ENCODE data around the gene C5AR2. TPM values are rescaled to one million over a fixed set of nuclear protein-coding genes. Genes with fewer than 3 reads are reported as not detected.
"Not testable (repeated sequence)": the region's sequence is repeated elsewhere in the genome, so short reads cannot be mapped to it uniquely, and the experiment has no call there.

Gene C5AR2
- total RNA-seq, 2 experiments from 2014 or later: 0.25 to 0.37 TPM

DNA sequence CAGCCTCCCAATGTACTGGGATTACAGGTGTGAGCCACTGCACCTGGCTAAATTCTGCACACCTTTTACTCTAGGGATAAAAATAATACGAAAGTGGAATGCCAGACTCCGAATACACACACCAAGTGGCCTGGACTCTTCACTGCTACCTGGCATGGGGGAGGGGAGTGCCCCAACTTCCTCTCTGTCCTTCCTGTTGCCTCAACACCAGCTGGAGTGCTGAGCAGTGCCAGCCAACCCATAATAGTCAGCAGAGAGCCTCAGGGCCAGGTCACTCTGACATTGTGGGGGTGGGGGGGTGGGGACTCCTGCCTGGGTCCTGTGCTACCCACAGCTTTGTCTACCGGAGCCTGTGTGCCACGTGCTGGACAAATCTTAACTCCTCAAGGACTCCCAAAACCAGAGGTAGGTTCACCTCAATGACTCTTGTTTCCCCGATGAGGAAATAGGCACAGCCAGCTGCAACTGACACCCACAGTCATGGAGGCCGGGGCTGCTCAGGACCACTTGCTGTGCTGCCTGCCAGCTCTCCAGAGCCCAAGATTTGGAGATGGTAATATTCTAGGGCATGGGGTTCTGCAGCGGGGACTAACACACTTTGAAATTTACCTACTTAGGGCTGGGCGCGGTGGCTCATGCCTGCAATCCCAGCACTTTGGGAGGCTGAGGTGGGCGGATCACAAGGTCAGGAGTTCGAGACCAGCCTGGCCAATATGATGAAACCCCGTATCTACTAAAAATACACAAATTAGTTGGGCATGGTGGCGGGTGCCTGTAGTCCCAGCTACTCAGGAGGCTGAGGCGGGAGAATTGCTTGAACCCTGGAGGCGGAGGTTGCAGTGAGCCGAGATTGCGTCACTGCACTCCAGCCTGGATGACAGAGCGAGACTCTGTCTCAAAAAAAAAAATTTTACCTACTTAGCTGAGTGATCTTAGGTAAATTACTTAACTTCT is 5.1 kb downstream of the C5AR2 start:
- CTCF ChIA-PET: interaction anchor here (4.0 kb wide), 1 partner anchor 12 kb away, joined by 21 read pairs; the partner anchor contains the start of gene DHX34
- H3K4me3 Mint-ChIP-seq; H3K9me3 Mint-ChIP-seq; POLR2A ChIA-PET; H3K27me3 Mint-ChIP-seq; H3K36me3 Mint-ChIP-seq (ENCODE audit: low read depth): not testable (repeated sequence)
- peak; percentile 19 for DNase-seq
- Mint-ChIP-seq H3K27ac (peak overlapping the region; percentile 77), H3K4me1 (peaks cover 12% of the 10 kb centered on the region)

DNA sequence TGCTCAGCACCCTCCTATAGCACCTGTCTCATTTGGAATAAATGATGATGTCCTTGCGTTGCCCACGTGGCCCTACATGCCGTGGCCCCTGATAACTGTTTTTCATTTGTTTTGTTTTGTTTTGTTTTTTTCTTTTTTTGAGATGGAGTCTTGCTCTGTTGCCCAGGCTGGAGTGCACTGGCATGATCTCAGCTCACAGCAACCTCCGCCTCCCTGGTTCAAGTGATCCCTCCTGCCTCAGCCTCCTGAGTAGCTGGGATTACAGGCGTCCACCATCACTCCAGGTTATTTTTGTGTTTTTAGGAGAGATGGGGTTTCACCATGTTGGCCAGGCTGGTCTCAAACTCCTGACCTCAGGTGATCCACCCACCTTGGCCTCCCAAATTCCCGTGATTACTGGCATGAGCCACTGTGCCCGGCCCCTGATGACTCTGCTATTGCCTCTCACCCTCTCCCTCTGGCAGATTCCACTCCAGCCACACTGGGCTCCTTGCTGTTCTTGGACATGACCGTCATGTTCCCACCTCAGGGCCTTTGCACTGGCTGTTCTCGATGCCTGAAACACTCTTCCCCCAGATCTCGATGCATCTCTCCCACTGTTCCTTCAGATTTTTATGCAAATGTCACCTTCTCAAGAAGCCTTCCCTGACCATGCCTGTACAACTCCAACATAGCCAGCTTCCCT is 7.4 kb downstream of the C5AR2 start:
- no peak overlapping the region for H3K4me3 Mint-ChIP-seq
- DNase-seq: no peak
- no peaks in the 10 kb centered on the region for H3K36me3 Mint-ChIP-seq (ENCODE audit: low read depth)
- no peak overlapping the region for H3K27ac Mint-ChIP-seq
- CTCF ChIA-PET: interaction anchor here (4.0 kb wide), 1 partner anchor 9 kb away, joined by 21 read pairs; the partner anchor contains the start of gene DHX34
- H3K9me3 Mint-ChIP-seq: no peaks in the 10 kb centered on the region
- no peaks in the 10 kb centered on the region for H3K27me3 Mint-ChIP-seq
- POLR2A ChIA-PET: no interaction called here
- peaks cover 12% of the 10 kb centered on the region for H3K4me1 Mint-ChIP-seq

DNA sequence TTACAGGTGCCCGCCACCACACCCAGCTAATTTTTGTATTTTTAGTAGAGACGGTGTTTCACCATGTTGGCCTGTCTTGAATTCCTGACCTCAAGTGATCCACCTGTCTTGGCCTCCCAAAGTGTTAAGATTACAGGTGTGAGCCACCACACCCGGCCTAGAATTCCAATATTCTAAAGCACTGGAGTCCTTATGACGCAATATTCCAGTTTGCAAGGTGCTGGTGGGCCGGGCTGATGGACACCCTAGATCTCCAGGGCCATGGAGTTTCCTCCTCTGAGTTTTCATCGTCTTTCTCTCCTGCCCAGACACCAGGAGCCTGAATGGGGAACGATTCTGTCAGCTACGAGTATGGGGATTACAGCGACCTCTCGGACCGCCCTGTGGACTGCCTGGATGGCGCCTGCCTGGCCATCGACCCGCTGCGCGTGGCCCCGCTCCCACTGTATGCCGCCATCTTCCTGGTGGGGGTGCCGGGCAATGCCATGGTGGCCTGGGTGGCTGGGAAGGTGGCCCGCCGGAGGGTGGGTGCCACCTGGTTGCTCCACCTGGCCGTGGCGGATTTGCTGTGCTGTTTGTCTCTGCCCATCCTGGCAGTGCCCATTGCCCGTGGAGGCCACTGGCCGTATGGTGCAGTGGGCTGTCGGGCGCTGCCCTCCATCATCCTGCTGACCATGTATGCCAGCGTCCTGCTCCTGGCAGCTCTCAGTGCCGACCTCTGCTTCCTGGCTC is 8.7 kb downstream of the C5AR2 start:
- DNase-seq: no peak
- Mint-ChIP-seq H3K9me3 (no peaks in the 10 kb centered on the region), H3K36me3 (ENCODE audit: low read depth) (no peaks in the 10 kb centered on the region), H3K27me3 (no peaks in the 10 kb centered on the region), H3K4me1 (peaks cover 12% of the 10 kb centered on the region), H3K4me3 (no peak overlapping the region), H3K27ac (no peak overlapping the region)
- POLR2A ChIA-PET: no interaction called here
- CTCF ChIA-PET: interaction anchor here (0.6 to 4.0 kb wide), 2 partner anchors 8 to 425 kb away, joined by 4 to 21 read pairs; partner anchors contain the start of gene DHX34

DNA sequence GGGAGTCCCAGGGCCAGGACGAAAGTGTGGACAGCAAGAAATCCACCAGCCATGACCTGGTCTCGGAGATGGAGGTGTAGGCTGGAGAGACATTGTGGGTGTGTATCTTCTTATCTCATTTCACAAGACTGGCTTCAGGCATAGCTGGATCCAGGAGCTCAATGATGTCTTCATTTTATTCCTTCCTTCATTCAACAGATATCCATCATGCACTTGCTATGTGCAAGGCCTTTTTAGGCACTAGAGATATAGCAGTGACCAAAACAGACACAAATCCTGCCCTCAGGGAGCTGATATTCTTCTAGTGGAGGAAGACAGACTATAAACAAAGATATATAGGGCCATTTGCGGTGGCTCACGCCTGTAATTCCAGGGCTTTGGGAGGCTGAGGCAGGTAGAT is 9.8 kb downstream of the C5AR2 start:
- Mint-ChIP-seq H3K36me3 (ENCODE audit: low read depth) (no peaks in the 10 kb centered on the region), H3K4me3 (no peak overlapping the region), H3K27me3 (no peaks in the 10 kb centered on the region), H3K9me3 (no peaks in the 10 kb centered on the region), H3K4me1 (peaks cover 4% of the 10 kb centered on the region), H3K27ac (no peak overlapping the region)
- no peak for DNase-seq
- CTCF ChIA-PET: no interaction called here
- POLR2A ChIA-PET: no interaction called here

DNA sequence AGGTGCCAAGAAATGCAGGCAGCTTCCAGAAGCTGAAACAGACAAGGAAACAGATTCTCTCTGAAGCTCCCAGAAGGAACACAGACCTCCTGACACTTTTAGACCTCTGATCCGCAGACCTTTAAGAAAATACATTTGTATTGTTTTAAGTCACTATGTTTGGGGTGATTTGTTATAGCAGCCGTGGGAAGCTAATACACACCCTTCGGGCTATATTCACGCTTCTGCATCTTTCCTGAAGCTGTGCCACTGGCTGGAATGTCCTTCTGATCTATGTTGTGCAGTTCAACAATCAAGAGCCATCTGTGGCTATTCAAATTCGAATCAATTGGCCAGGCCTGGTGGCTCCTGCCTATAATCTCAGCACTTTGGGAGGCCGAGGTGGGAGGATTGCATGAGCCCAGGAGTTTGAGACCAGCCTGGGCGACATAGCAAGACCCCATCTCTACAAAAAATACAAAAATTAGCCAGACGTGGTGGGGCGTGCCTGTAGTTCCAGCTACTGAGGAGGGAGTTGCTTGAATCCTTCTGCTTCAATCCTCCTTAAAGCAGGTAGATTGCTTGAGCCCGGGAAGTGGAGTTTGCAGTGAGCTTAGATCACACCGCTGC is 11.3 kb downstream of the C5AR2 start:
- ChIA-PET CTCF (interaction anchor here (0.7 to 1.1 kb wide), 2 partner anchors 370 to 1094 kb away, joined by 3 read pairs; partner anchors contain the start of gene EHD2), POLR2A (no interaction called here)
- no peak overlapping the region for H3K4me3 Mint-ChIP-seq
- no peaks in the 10 kb centered on the region for H3K4me1 Mint-ChIP-seq
- no peak for DNase-seq
- H3K27ac Mint-ChIP-seq: no peak overlapping the region
- no peaks in the 10 kb centered on the region for H3K27me3 Mint-ChIP-seq
- H3K36me3 Mint-ChIP-seq (ENCODE audit: low read depth): no peaks in the 10 kb centered on the region
- no peaks in the 10 kb centered on the region for H3K9me3 Mint-ChIP-seq

DNA sequence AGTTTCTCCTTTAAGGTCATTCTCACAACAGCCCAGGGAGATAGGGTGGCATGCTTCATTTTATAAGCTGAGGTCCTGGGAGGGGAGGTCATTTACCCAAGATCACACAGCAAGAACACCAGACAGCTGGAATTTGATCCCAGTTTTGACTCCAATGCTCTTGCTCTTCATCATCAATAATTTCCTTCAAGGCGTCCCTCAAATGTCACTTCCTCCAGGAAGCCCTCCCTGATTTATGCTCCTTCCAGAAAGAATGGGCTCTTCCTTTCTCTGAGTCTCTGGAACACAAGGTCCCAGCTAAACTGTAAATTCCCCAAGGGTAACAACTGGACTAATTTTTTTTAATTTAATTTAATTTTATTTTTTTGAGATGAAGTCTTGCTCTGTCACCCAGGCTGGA is 12.4 kb downstream of the C5AR2 start:
- POLR2A ChIA-PET: no interaction called here
- Mint-ChIP-seq H3K9me3 (no peaks in the 10 kb centered on the region), H3K27ac (no peak overlapping the region), H3K27me3 (no peaks in the 10 kb centered on the region), H3K4me3 (no peak overlapping the region), H3K36me3 (ENCODE audit: low read depth) (no peaks in the 10 kb centered on the region), H3K4me1 (peaks cover 10% of the 10 kb centered on the region)
- CTCF ChIA-PET: interaction anchor here (1.2 kb wide), 1 partner anchor 97 kb away, joined by 3 read pairs; no protein-coding TSS in a partner anchor
- DNase-seq: no peak

DNA sequence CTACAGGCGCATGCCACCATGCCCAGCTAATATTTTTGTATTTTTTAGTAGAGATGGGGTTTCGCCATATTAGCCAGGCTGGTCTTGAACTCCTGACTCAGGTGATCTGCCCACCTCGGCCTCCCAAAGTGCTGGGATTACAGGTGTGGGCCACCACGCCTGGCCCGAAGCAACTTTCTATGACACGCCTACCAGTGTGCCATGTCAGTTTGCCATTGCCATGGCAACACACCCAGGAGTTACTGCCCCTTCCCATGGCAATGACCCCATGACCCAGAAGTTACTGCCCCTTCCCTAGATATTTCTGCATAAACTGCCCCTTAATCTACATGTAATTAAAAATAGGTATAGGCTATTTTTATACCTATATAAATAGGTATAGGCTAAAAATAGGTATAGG is 14.0 kb downstream of the C5AR2 start:
- CTCF ChIA-PET; H3K27ac Mint-ChIP-seq; H3K36me3 Mint-ChIP-seq (ENCODE audit: low read depth): not testable (repeated sequence)

DNA sequence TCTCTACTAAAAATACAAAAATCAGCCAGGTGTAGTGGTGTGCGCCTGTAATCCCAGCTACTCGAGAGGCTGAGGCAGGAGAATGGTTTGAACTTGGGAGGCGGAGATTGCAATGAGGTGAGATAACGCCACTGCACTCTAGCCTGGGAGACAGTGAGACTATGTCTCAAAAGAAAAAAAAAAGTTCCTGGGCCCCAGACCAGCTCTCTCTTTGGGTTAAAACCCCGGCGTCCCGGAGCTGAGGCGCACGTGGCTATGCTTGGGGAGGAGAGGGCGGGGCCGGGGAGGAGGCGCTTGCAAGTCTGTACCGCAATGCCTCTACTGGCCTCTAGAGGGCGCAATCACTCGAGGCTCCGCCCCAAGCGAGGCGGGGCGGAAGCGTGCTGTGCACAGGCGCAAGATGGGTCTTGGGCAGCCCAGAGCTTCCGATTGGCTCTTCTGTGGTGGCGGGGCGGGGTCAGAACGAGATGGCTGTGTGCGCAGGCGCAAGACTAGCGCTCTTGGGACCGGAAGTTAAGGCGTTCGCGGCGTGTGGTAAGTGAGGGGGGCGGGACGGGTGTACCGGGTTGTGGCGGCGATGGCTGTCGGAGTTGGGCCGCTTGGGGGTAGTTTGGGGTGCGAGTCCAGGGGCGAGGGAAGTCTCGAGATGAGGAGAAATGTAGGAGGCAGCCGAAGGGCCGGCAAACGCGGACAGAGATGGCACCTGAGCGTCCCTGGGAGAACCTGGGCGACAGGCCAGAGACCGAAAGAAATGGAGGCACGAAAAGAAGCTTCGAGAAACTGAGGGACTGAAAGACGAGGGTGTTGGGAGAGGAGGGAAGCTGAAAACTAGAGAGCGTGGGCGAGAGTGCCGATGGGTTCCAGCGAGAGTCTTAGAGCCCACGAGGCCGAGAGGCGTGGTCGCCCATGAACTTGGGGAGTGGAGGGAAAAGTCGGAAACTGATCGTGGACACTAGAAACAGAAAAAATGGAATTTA is 17.1 kb downstream of the C5AR2 start, which contains the start of gene DHX34:
DHX34 (plus strand) TSS at position 497 of the 977 bp plus-strand sequence. CDS start 3,716 bp downstream, outside the sequence.
- Mint-ChIP-seq H3K27me3 (no peaks in the 10 kb centered on the region), H3K4me1 (peaks cover 31% of the 10 kb centered on the region), H3K9me3 (no peaks in the 10 kb centered on the region), H3K36me3 (ENCODE audit: low read depth) (peaks cover 12% of the 10 kb centered on the region), H3K4me3 (peak within 1 kb of the TSS; percentile 87), H3K27ac (peak within 1 kb of the TSS; percentile 84)
- ChIA-PET CTCF (interaction anchor here (0.6 to 2.1 kb wide), 37 partner anchors 11 to 751 kb away, joined by 3 to 27 read pairs (median 4); partner anchors contain the start of genes CCDC9, EHD2, INAFM1 and KPTN), POLR2A (interaction anchor here (0.6 to 0.7 kb wide), 3 partner anchors 9 to 261 kb away, joined by 3 to 6 read pairs (median 4); no protein-coding TSS in a partner anchor)
- peak; percentile 99 for DNase-seq

More for the DNA sequence above, 14.0 kb downstream of the C5AR2 start:
- DNase-seq, H3K27me3 Mint-ChIP-seq, POLR2A ChIA-PET, H3K9me3 Mint-ChIP-seq, H3K4me3 Mint-ChIP-seq: not testable (repeated sequence)
- H3K4me1 Mint-ChIP-seq: peaks cover 21% of the 10 kb centered on the region

DNA sequence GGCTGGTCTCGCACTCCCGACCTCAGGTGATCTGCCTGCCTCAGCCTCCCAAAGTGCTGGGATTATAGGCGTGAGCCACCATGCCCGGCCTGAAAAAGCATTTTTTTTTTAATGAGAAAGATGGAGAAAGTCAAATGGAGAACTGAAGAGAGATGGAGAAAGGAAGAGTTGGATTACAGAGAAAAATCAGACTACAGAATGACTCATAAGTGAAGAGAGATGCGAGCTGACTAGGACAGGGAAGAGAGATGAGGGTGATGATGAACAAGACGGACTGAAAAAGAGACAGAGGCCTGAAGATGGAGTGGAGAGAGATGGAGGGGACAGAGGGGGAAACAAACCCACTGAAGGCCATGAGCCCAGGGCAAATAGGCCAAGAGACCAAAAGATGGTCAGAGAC is 18.7 kb downstream of the C5AR2 start:
- Mint-ChIP-seq H3K27ac (no peak overlapping the region), H3K9me3 (no peaks in the 10 kb centered on the region), H3K36me3 (ENCODE audit: low read depth) (peaks cover 20% of the 10 kb centered on the region), H3K27me3 (no peaks in the 10 kb centered on the region), H3K4me3 (peak overlapping the region; percentile 30), H3K4me1 (peaks cover 31% of the 10 kb centered on the region)
- no peak for DNase-seq
- ChIA-PET CTCF (interaction anchor here (2.1 kb wide), 1 partner anchor 20 kb away, joined by 10 read pairs; no protein-coding TSS in a partner anchor), POLR2A (no interaction called here)

DNA sequence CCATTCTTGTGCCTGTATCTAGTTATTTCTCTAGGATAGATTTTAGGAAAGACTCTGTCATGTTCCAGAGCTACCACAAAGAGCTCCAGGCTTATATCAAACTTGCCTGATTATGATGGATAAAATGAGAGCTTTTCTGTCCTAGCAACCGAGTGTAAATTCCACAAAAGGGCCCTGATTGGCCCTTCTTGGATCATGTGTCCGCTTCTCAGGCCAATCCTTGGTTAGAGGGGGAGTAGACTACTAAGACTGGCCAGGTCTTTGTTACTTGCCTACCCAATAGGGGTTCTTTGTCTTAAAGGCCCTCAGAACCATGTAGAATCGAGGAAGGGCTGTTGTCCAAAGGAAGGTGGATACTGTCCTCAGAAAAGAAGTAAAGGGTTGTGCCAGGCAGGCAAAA is 19.6 kb downstream of the C5AR2 start:
- H3K27me3 Mint-ChIP-seq: no peaks in the 10 kb centered on the region
- H3K36me3 Mint-ChIP-seq (ENCODE audit: low read depth): peaks cover 27% of the 10 kb centered on the region
- ChIA-PET CTCF (no interaction called here), POLR2A (no interaction called here)
- DNase-seq: no peak
- H3K27ac Mint-ChIP-seq: peak overlapping the region; percentile 13
- peaks cover 31% of the 10 kb centered on the region for H3K4me1 Mint-ChIP-seq
- no peaks in the 10 kb centered on the region for H3K9me3 Mint-ChIP-seq
- H3K4me3 Mint-ChIP-seq: no peak overlapping the region

DNA sequence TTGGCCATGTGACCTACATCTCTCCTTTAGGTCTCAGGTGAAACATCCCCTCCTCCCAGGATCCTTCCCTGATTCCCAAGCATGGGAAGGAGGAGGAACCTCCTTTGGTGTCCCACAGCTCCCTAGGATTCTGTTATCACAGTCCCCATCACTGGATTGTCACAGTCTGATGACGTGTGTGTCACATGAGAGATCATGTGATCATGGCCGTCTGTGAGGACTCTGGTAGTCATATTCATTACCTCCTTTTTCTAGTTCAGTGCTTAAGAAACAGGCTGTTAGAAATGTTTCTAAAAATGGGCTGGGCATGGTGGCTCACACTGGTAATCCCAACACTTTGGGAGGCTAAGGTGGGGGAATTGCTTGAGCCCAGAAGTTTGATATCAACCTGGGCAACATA is 20.1 kb downstream of the C5AR2 start:
- POLR2A ChIA-PET: no interaction called here
- Mint-ChIP-seq H3K36me3 (ENCODE audit: low read depth) (peaks cover 30% of the 10 kb centered on the region), H3K4me1 (peaks cover 31% of the 10 kb centered on the region), H3K4me3 (no peak overlapping the region), H3K9me3 (no peaks in the 10 kb centered on the region), H3K27ac (no peak overlapping the region), H3K27me3 (no peaks in the 10 kb centered on the region)
- CTCF ChIA-PET: no interaction called here
- no peak for DNase-seq

Data from activated CD4-positive, alpha-beta T cell treated with anti-CD3 and anti-CD28 coated beads, Interleukin-2, amount 10 ng/mL, durations not matched to agents 7 days and 5 days (primary cell).